HepG2 (cell line): ENCODE results near the gene TIMM17B. TPM values are rescaled to one million over a fixed set of nuclear protein-coding genes. Genes with fewer than 3 reads are reported as not detected.
A peak's percentile ranks its signal among the peaks of the same experiment; 100 is the strongest.

Experiments used
- ATAC-seq: fragments of 200-7000 bp; cut with Tn5 transposase; 3 replicates; pipeline ENCODE4 v1.9.1; 2020; ENCODE audit warnings: mild to moderate bottlenecking, moderate library complexity
- BruUV-seq: library from RNA; stranded (reverse); fragments of 400-500 nt; replicated peaks from 2 replicates; lab custom pipeline; 2021; lab: Mats Ljungman, UMichigan
- CTCF ChIA-PET: fragments of 300-600 bp; formaldehyde crosslinking; extraction: SDS; loops from one replicate; lab custom pipeline; 2021; ENCODE audit warnings: low total read pairs, inconsistent platforms, low intra/inter-chr PET ratio; lab: Yijun Ruan, JAX
- POLR2A ChIA-PET: fragments of 350-600 bp; sonication (Branson Sonifier 250); formaldehyde crosslinking; loops from one replicate; lab custom pipeline; 2020; ENCODE audit warnings: antibody characterized with exemption, inconsistent platforms; lab: Yijun Ruan, JAX
- DNase-seq: peaks from one replicate; pipeline ENCODE4 v3.0.0-alpha.2; 2015; ENCODE audit warnings: low spot score
- FAIRE-seq: peaks from 3 replicates; lab custom pipeline; 2011; peaks lifted over from hg19 to GRCh38; lab: Jason Lieb, UNC
- H2AFZ ChIP-seq: one replicate; pipeline ENCODE4 v1.6.1; 2011; ENCODE audit warnings: low read length, inconsistent platforms
- H3K27ac ChIP-seq: fragments of 300-600 bp; 3 replicates; pipeline ENCODE4 v1.8.0; 2011; ENCODE audit warnings: mixed run types, mild to moderate bottlenecking, mixed read lengths, low read length, inconsistent platforms; ENCODE audit not compliant: insufficient read depth; ENCODE audit errors: extremely low read length
- H3K27me3 ChIP-seq, 2 experiments: fragments of 200-600 bp in 1 of 2; 2 replicates in 1 of 2; 3 replicates in 1 of 2; pipeline versions ENCODE4 v1.6.0 to v1.8.0; 2011; ENCODE audit warnings: low read length in 2 of 2, mild to moderate bottlenecking in 2 of 2, moderate library complexity in 2 of 2, inconsistent platforms in 1 of 2; ENCODE audit not compliant: insufficient read depth in 2 of 2, control insufficient read depth in 1 of 2
- H3K36me3 ChIP-seq, 2 experiments: fragments of 200-600 bp in 1 of 2; replicated peaks in 1 of 2; 2 replicates in 1 of 2; 3 replicates in 1 of 2; pipeline versions ENCODE4 v1.5.1 to v1.8.0; 2011; ENCODE audit warnings: low read length in 2 of 2, inconsistent platforms in 1 of 2; ENCODE audit not compliant: insufficient read depth in 2 of 2, control insufficient read depth in 1 of 2
- H3K4me1 ChIP-seq: 2 replicates; pipeline ENCODE4 v1.5.1; 2012; ENCODE audit warnings: low read length, inconsistent platforms; ENCODE audit not compliant: insufficient read depth
- H3K4me2 ChIP-seq: 2 replicates; pipeline ENCODE4 v1.6.0; 2011; ENCODE audit warnings: low read depth, low read length, inconsistent platforms
- H3K4me3 ChIP-seq, 3 experiments: fragments of 200-600 bp in 1 of 3; sonication (generic), shearing (Covaris generic) in 1 of 3; replicated peaks in 1 of 3; 2 replicates each; pipeline ENCODE4 v1.5.1; 2011 to 2016; ENCODE audit warnings: low read length in 3 of 3, inconsistent platforms in 2 of 3, low read depth in 2 of 3, mild to moderate bottlenecking in 2 of 3, control low read depth in 1 of 3, mixed read lengths in 1 of 3; ENCODE audit not compliant: insufficient read depth in 1 of 3
- H3K79me2 ChIP-seq: one replicate; pipeline ENCODE4 v1.6.1; 2011; ENCODE audit warnings: low read length, inconsistent platforms; ENCODE audit not compliant: insufficient read depth
- H3K9ac ChIP-seq: 2 replicates; pipeline ENCODE4 v1.6.0; 2011; ENCODE audit warnings: mild to moderate bottlenecking, low read depth, low read length, inconsistent platforms; ENCODE audit not compliant: insufficient read depth
- H3K9me3 ChIP-seq: 2 replicates; pipeline ENCODE4 v1.5.1; 2012; ENCODE audit warnings: mild to moderate bottlenecking, low read length
- H4K20me1 ChIP-seq: 2 replicates; pipeline ENCODE4 v1.6.0; 2011; ENCODE audit warnings: inconsistent platforms, mild to moderate bottlenecking, low read length, moderate library complexity; ENCODE audit not compliant: insufficient read depth
- GATA4 ChIP-seq: sonication (generic); IDR thresholded peaks from 2 replicates; pipeline ENCODE4 v1.6.1; 2016; ENCODE audit warnings: antibody characterized with exemption, low read depth, borderline replicate concordance
- HNRNPK ChIP-seq: fragments of 200-400 bp; formaldehyde crosslinking; IDR thresholded peaks from 2 replicates; pipeline ENCODE4 v1.6.1; 2018; ENCODE audit warnings: low read length, low read depth, moderate library complexity, mild to moderate bottlenecking; ENCODE audit not compliant: poor library complexity, severe bottlenecking
- MTA3 ChIP-seq: sonication (generic); formaldehyde crosslinking; IDR thresholded peaks from 2 replicates; pipeline ENCODE4 v1.4.0; 2020; ENCODE audit warnings: missing genetic modification reagents
- MYC ChIP-seq: sonication (generic); formaldehyde crosslinking; IDR thresholded peaks from 2 replicates; pipeline ENCODE4 v1.9.0; 2021; ENCODE audit warnings: missing genetic modification reagents, borderline replicate concordance
- NR1H2 ChIP-seq: sonication (generic); formaldehyde crosslinking; IDR thresholded peaks from 2 replicates; pipeline ENCODE4 v1.8.1; 2022; ENCODE audit warnings: low read depth, missing genetic modification reagents, borderline replicate concordance
- ZFP1 ChIP-seq: IDR thresholded peaks from 2 replicates; pipeline ENCODE4 v1.6.1; 2016
- ZNF441 ChIP-seq: sonication (generic); formaldehyde crosslinking; IDR thresholded peaks from 2 replicates; pipeline ENCODE4 v1.7.0; 2021; ENCODE audit warnings: missing genetic modification reagents, borderline replicate concordance
- ZSCAN22 ChIP-seq: sonication (generic); formaldehyde crosslinking; IDR thresholded peaks from 2 replicates; pipeline ENCODE4 v1.4.0; 2020; ENCODE audit warnings: mild to moderate bottlenecking, missing genetic modification reagents
- WGBS: methylation state at CpG from one replicate; pipeline ENCODE4 v1.1.6; 2017; ENCODE audit warnings: low lambda C conversion rate; 5-methylcytosine and 5-hydroxymethylcytosine counted together
- in situ Hi-C: cut with HindIII; loops from 2 replicates; pipeline ENCODE4 v1.10.0; 2017; ENCODE audit warnings: low pct_unique_long_range_greater_than_20kb; ENCODE audit not compliant: extremely low pct_ligation_motif_present
- intact Hi-C: fragments of 100-400 bp; cut with micrococcal nuclease; formaldehyde crosslinking; loops from one replicate; pipeline ENCODE4 v1.10.0; 2022; ENCODE audit not compliant: unreplicated experiment
- polyA plus RNA-seq, 8 experiments: library from polyadenylated mRNA; depleted of rRNA in 3 of 8; stranded (reverse) in 7 of 8; unstranded in 1 of 8; fragments of >200 nt; fragmentation: Illumina TruSeq in 4 of 8; extraction: Trizol in 4 of 8; gene quantifications; 2 replicates each; pipeline versions ENCODE4 v1.2.1 to v1.2.3, GENCODE V29; 2011 to 2016; ENCODE audit warnings: low read depth in 4 of 8, missing spikeins in 1 of 8, mixed read lengths in 1 of 8; ENCODE audit not compliant: insufficient read depth in 1 of 8
- total RNA-seq, 5 experiments: library from RNA; depleted of rRNA; stranded (reverse); fragments of >200 nt; fragmentation: Illumina TruSeq; extraction: Trizol; gene quantifications; 2 replicates each; pipeline ENCODE4 v1.2.3, GENCODE V29; 2016; ENCODE audit warnings: low read depth in 1 of 5

Gene TIMM17B
- total and polyA plus RNA-seq, 2 of the 13 experiments (the other 11 are each of a cell fraction or from before 2014, with no cell fraction given) = 56.0 to 72.5 TPM

DNA sequence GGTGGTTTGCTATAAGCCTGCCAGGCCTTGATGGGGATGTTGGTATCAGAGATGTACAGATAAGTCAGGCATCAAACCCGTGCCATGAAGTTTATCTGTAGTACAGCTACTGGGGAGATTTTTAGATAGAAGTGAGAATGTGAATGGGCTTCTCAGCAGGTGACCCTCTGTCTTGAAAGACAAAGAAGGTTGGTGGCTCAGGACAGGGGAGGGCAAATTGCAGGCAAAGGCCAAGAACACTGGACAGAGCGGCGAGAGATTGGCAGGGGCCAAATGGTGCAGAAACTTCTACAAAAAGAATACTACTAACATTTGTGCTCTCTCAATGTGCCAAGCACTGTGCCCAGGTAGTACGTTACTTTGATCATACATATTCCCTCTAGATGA, 23.1 kb upstream of the TIMM17B start:
- ChIA-PET POLR2A (interaction anchor here (0.5 kb wide), 1 partner anchor 79 kb away, joined by 3 read pairs; no protein-coding TSS in a partner anchor), CTCF (no interaction called here)
- Histone ChIP-seq H2AFZ (no peak overlapping the region), H3K79me2 (peaks cover 13% of the 10 kb centered on the region), H3K4me2 (no peak overlapping the region), H3K9ac (no peak overlapping the region), H3K27ac (no peak overlapping the region)
- in situ Hi-C loops = no loop called here
- intact Hi-C loops = no loop called here
- 98% methylated on average over 4 of the region's 4 CpGs for WGBS
- no peak for ATAC-seq
- no TSS peak for BruUV-seq
- TF ChIP-seq ZSCAN22 (no peak), GATA4 (no peak)
- TF ChIP-seq, all 625 proteins: peak for 0
- H3K9me3 ChIP-seq = no peaks in the 10 kb centered on the region
- FAIRE-seq (no peak), DNase-seq (no peak)
- H3K4me1 ChIP-seq = peaks cover 28% of the 10 kb centered on the region
- no peak overlapping the region for H3K4me3 ChIP-seq
- peaks cover 4 to 12% of the 10 kb centered on the region in 2 experiments; a peak in 4 of 5 replicates for H3K36me3 ChIP-seq
- H4K20me1 ChIP-seq = no peaks in the 10 kb centered on the region
- no peaks in the 10 kb centered on the region for H3K27me3 ChIP-seq

DNA sequence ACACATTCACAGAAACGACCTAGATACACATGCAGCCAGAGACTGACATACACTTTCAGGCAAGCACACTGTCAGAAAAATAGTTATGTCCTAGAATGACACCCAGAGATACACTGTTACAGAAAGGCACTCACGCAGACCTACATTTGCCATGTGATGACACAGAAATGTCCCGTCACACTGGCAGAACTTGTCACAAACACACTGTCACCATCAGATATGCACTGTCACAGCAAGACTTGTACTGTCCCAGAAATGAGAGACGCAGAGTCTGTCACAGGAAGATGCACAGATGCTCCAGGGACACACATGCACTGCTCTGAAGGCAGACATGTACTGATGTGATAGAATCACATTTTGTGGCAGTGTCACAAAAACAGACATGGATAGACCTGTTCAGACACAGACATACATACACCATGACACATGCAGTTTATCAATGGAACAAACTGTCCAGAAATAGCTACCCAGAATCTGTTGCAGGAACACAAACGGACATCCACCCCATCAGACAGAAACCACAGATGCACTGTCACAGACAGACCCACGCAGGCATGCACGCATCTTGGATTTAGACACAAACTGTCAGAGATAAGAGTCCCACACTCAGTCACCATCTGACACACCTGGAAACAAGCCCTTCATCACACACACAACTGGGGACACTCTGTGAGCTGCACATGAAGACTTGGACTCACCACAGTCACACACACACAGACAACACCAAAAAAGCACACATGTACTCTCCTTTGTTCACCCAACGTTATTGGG, 22.6 kb upstream of the TIMM17B start:
- peaks cover 31% of the 10 kb centered on the region for H3K4me1 ChIP-seq
- H3K4me3 ChIP-seq = no peak overlapping the region
- in situ Hi-C loops (no loop called here), intact Hi-C loops (loop anchor here (5.0 to 10.0 kb wide), 2 partner anchors 155 to 273 kb away; partner anchors contain the start of gene GLOD5)
- no peaks in the 10 kb centered on the region for H3K9me3 ChIP-seq
- TF ChIP-seq MYC = no peak
- no peak for TF ChIP-seq ZFP1
- no peak for TF ChIP-seq NR1H2 (CRISPR knock-in tag)
- no peak for TF ChIP-seq MTA3 (CRISPR knock-in tag)
- no peak for TF ChIP-seq HNRNPK
- TF ChIP-seq ZNF441 (CRISPR knock-in tag) = no peak
- no peak overlapping the region for H3K27ac ChIP-seq
- no TSS peak for BruUV-seq
- DNase-seq (no peak), ATAC-seq (no peak), FAIRE-seq (peak; percentile 60)
- no peak overlapping the region for H2AFZ ChIP-seq
- H3K36me3 ChIP-seq = peaks cover 4 to 13% of the 10 kb centered on the region in 2 experiments; a peak in 3 of 5 replicates
- peaks cover 13% of the 10 kb centered on the region for H3K79me2 ChIP-seq
- CTCF ChIA-PET = no interaction called here
- peak overlapping the region; percentile 65; the same call in 1 of the 2 replicates for H3K4me2 ChIP-seq
- POLR2A ChIA-PET = interaction anchor here (1.3 to 1.5 kb wide), 2 partner anchors 21 to 23 kb away, joined by 3 to 7 read pairs; partner anchors contain the start of genes PQBP1 and TIMM17B
- 0 out of 2 replicates have a peak overlapping the region, but pooled peaks have one; percentile 22 for H3K9ac ChIP-seq
- H4K20me1 ChIP-seq = no peaks in the 10 kb centered on the region
- H3K27me3 ChIP-seq = no peaks in the 10 kb centered on the region
- WGBS = 60% methylated on average over 3 of the region's 8 CpGs
